GM12874 (cell line): ENCODE measurements around the gene SLC22A7.

ENCODE experiments used
- TF ChIP-seq, protein P1 (sequence below): IDR thresholded peaks from 2 replicates; pipeline ENCODE4 v1.5.1; 2011; ENCODE audit warnings: low read depth, mild to moderate bottlenecking, control low read depth, low read length, moderate library complexity; ENCODE audit not compliant: insufficient read depth

The SLC22A7 gene

DNA sequence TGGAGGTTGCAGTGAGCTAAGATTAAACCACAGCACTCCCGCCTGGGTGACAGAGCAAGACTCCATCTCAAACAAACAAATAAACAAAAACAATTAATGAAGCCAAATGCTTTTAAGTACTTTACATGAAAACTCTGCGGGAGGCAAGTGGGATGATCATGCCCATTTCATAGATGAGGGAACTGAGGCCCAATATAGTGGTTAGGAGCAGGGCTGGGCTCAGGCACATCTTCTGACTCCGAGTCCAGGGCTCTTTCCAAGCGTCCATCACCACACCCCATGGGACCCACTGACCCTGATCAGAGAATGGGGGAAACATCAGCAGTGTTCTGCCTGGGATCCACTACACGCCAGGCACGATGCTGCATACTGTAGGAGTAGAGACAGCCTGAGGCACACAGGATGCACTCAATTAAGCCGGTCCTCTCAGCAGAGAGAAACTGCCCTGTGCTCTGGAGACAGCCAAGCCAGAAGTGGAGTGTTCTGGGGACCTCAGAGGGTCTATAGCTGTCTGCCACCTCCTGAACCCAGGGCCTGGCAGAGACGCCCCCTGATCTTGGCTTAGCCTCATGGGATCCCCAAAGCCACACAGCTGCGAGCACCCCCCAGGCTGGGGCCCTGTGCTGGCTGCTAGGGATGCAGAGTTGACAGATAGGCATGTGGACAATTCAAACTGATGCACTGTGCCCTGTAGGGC, 41.2 kb upstream of the SLC22A7 start:
- TF ChIP-seq, protein P1, sequence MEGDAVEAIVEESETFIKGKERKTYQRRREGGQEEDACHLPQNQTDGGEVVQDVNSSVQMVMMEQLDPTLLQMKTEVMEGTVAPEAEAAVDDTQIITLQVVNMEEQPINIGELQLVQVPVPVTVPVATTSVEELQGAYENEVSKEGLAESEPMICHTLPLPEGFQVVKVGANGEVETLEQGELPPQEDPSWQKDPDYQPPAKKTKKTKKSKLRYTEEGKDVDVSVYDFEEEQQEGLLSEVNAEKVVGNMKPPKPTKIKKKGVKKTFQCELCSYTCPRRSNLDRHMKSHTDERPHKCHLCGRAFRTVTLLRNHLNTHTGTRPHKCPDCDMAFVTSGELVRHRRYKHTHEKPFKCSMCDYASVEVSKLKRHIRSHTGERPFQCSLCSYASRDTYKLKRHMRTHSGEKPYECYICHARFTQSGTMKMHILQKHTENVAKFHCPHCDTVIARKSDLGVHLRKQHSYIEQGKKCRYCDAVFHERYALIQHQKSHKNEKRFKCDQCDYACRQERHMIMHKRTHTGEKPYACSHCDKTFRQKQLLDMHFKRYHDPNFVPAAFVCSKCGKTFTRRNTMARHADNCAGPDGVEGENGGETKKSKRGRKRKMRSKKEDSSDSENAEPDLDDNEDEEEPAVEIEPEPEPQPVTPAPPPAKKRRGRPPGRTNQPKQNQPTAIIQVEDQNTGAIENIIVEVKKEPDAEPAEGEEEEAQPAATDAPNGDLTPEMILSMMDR, result no peak

DNA sequence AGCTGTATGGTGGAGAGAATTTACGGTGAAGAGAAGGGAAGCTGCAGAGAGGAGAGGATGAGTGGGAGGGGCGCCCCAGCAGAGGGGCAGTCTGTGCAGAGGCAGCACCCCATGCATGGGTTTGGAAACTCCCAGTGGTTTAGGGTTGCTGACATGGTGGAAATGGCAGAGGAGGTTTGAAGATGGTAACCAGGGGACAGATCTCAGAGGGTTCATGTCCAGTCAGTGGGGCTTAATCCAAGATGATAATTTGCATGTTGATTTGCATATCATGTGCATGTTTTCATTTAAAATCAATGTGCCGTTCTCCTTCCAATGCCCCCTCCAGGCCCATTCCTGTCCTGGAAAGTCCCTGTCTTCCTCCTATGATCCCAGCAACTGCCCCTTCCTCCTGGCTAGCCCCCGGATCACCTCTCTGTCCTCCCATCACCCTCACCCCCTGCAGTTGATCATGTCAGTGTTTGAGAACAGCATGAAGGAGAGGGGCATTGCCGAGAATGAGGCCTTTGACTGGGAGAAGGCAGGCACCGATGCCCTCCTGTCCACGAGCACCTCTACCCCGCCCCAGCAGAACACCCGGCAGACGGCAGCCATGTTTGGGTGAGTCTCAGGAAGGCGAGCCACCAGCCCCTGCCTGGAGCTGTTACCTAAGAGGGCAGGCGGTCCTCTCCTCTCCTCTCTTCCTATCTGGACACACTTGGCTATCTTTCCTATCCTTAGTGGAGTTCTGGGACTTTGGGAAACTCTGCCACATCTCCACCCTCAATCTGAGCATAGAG, 40.5 kb upstream of the SLC22A7 start:
- TF ChIP-seq, protein P1, result no peak

DNA sequence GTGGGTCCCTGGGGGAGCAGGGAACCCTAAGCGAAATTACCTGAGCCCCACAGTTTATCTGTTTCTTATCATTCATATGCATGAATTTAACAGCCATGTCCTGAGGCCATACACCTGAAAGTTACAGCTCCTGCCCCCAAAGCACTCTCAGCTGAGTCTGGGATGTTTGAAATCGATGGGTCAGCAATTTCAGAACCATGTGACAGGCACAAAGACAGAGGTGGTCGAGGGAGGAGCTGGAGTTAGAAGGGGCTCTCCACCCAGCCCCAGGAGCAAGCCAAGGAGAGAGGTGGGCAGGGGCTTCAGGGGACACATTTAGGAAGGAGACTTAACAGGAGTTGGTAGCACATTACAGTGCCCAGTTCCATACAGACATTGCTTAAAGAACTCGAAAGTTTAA, 39.9 kb upstream of the SLC22A7 start:
- TF ChIP-seq, protein P1, result no peak

DNA sequence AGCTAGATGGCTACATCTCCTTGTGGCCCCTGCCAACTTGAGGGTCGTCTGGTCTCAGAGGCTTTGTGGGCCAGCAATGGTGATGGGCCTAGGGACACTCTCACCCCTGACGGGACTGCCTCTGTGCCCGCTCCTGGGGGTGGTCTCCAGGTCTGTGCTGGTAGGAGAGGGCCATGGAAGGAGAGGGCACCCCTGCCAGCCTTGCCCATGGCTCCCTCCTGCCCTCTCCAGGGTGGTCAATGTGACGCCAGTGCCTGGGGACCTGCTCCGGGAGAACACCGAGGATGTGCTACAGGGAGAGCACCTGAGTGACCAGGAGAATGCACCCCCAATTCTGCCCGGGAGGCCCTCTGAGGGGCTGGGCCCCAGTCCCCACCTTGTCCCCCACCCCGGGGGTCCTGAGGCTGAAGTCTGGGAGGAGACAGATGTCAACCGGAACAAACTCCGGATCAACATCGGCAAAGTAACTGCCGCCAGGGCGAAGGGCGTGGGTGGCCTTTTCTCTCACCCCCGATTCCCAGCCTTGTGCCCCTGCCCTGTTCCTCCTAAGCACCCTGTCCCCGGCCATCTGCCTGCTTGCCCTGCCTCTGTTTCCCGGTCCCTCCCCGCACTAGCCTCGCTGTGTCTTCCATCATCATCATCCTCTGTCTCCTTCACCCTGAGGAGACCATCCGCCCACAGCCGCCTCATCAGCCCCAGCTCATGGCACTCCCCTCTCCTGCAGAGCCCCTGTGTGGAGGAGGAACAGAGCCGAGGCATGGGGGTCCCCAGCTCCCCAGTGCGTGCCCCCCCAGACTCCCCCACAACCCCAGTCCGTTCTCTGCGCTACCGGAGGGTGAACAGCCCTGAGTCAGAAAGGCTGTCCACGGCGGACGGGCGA, 39.0 kb upstream of the SLC22A7 start:
- TF ChIP-seq, protein P1, result no peak

DNA sequence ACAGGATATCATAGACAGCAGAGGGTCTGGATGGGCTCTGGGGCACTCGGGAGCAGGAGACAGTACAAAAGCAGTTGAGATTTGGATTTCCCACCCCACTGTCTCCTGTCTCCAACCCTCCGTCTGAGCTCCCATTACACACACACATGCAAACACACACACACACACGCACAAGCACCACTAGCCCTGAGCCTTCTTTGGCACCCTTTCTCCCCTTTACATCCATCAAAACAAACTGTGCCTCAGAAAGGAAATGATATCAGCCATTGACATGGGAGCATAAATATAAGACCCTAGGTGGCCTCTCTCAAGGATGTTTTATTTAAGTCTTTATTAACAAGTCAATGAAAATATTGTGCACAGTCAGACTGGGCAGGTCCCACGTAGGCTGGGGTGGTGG, 37.3 kb upstream of the SLC22A7 start:
- TF ChIP-seq, protein P1, result no peak

DNA sequence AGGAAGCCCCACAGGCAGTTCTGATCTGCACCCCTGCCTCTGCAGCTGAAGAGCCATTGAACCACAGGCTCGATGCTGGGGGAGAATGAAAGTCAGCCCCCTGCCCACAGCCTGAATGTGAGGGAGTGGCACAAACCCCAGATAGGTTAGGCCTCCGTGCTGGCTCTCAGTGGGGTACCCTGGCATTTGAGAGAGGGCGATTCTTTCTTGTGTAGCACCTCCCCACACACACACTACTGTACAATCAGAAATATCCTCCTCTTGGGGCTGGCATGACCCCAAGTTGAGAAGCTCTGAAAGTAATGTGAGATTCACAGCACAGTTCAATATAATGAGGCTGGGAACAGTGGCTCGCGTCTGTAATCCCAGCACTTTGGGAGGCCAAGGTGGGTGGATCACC, 36.9 kb upstream of the SLC22A7 start:
- TF ChIP-seq, protein P1, result no peak
